ENCODE data around the gene RTRAF.

RTRAF gene

DNA sequence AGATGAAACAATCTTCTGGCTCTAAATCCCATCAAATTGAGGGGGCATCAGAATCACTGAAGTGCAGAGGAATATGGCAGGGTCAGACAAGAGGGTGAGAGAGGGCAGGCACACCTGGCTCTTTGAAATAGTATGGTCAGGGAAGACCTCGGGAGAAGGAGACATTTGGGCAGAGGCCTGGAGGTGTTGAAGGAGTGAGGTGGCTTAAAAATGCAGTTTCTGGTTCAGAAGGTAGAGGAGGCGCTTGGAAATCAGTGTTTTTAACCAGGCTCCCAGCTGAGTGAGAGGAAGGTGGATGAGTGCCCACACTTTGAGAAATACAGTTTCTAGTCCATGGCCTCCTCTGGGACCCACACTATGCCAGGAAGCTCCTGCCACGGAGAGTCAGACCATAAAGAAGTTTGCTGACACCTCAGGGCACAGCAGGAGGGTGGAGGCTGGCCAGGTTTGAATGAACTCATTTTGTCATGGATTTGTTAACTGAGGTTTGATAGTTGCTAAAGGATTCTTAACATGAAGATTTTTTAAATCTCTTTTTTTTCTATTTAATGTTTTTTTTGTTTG is 59.4 kb downstream of the RTRAF start:
- H3K27ac ChIP-seq (replicated peaks) = no peak overlapping the region
- no peak overlapping the region for H3K4me3 ChIP-seq (replicated peaks; ENCODE audit: insufficient read depth, low read length)
- DNase-seq (ENCODE audit: low read depth in 1 of 2, low spot score in 1 of 2) = no peak
- no peak for TF ChIP-seq POLR2AphosphoS5 (IDR thresholded peaks at IDR 0.05; ENCODE audit: low read depth)
- no peak for TF ChIP-seq SPI1 (IDR thresholded peaks at IDR 0.05; ENCODE audit: borderline replicate concordance, low read depth)
- no peak for TF ChIP-seq REST (IDR thresholded peaks at IDR 0.05; ENCODE audit: insufficient replicate concordance, low read depth)
- H3K27me3 ChIP-seq (ENCODE audit: insufficient read depth, poor library complexity, severe bottlenecking) = no peaks in the 10 kb centered on the region

- TF ChIP-seq, protein P1, sequence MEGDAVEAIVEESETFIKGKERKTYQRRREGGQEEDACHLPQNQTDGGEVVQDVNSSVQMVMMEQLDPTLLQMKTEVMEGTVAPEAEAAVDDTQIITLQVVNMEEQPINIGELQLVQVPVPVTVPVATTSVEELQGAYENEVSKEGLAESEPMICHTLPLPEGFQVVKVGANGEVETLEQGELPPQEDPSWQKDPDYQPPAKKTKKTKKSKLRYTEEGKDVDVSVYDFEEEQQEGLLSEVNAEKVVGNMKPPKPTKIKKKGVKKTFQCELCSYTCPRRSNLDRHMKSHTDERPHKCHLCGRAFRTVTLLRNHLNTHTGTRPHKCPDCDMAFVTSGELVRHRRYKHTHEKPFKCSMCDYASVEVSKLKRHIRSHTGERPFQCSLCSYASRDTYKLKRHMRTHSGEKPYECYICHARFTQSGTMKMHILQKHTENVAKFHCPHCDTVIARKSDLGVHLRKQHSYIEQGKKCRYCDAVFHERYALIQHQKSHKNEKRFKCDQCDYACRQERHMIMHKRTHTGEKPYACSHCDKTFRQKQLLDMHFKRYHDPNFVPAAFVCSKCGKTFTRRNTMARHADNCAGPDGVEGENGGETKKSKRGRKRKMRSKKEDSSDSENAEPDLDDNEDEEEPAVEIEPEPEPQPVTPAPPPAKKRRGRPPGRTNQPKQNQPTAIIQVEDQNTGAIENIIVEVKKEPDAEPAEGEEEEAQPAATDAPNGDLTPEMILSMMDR (IDR thresholded peaks at IDR 0.05; ENCODE audit: insufficient read depth, low read length) = no peak
- no peak for TF ChIP-seq POLR2AphosphoS5 (IDR thresholded peaks at IDR 0.05; ENCODE audit: low read depth)
- no peak for TF ChIP-seq GABPA (IDR thresholded peaks at IDR 0.05; ENCODE audit: low read depth)
- TF ChIP-seq SPI1 (IDR thresholded peaks at IDR 0.05; ENCODE audit: borderline replicate concordance, low read depth) = no peak
- TF ChIP-seq REST (IDR thresholded peaks at IDR 0.05; ENCODE audit: insufficient replicate concordance, low read depth) = no peak
- Histone ChIP-seq H3K27me3 (ENCODE audit: insufficient read depth, poor library complexity, severe bottlenecking) (no peaks in the 10 kb centered on the region), H3K4me3 (replicated peaks; ENCODE audit: insufficient read depth, low read length) (no peak overlapping the region), H3K27ac (replicated peaks) (no peak overlapping the region)
- no peak for DNase-seq (ENCODE audit: low read depth in 1 of 2, low spot score in 1 of 2)
These were observed 59.9 kb downstream of the RTRAF start for GRCh38 chr14:52049271-52049670.

GRCh38 chr14:52049721-52050588 is 60.6 kb downstream of the RTRAF start:
- Histone ChIP-seq H3K27ac (replicated peaks) (no peak overlapping the region), H3K4me3 (replicated peaks; ENCODE audit: insufficient read depth, low read length) (no peak overlapping the region), H3K27me3 (ENCODE audit: insufficient read depth, poor library complexity, severe bottlenecking) (peaks cover 1% of the 10 kb centered on the region)
- TF ChIP-seq SPI1 (IDR thresholded peaks at IDR 0.05; ENCODE audit: borderline replicate concordance, low read depth) = no peak
- no peak for TF ChIP-seq POLR2AphosphoS5 (IDR thresholded peaks at IDR 0.05; ENCODE audit: low read depth)
- TF ChIP-seq, protein P1 (IDR thresholded peaks at IDR 0.05; ENCODE audit: insufficient read depth, low read length) = no peak
- TF ChIP-seq REST (IDR thresholded peaks at IDR 0.05; ENCODE audit: insufficient replicate concordance, low read depth) = no peak
- TF ChIP-seq GABPA (IDR thresholded peaks at IDR 0.05; ENCODE audit: low read depth) = no peak
- no peak for DNase-seq (ENCODE audit: low read depth in 1 of 2, low spot score in 1 of 2)

Data from HL-60 (cell line).